ENCODE measurements around the gene HVCN1. TPM values are rescaled to one million over a fixed set of nuclear protein-coding genes. Genes with fewer than 3 reads are reported as not detected.

The HVCN1 gene
- total and polyA plus RNA-seq, 4 donors = 10.7 to 21.9 (median 14.2) TPM

DNA sequence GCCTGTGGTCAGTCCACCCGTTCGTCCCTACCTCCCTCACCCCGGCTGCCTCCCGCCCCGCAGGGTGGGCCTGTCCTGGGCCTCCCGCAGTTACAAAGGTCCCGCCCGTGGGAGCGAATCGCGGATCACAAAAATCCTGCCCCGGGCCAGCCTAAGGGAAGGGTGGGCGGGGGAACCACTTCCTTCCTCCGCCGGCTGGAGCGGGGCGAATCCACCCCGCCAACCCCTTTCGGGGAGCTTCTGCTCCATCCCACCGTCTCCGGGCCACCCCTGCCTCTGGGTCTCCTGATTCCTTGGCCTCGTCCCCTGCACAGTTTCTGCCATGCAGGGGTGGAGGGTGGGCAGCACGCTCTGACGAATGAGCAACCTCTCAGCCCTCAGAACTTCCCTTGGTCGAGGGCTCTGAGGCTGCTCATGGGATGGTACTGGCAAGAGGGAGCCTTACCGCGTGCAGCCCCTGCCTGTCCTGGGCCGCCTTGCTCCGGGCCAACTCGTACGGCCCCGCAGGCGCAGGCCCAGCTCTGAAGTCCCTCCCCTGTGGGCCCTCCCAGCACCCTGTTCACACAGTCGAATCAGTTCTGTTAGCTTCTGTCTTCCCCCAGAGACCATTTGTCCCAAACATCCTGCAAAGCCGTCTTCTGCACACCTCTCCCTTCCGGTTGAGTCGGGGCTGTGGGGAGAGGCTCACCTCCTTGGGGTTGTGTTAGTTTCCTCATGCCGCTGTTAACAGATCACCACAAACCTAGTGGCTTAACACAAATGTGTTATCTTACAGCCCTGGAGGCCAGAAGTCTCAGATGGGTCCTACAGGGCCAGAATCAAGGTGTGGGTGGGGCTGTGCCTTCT lies 589 bp upstream of the HVCN1 start:
- 6% methylated on average over 34 of the region's 38 CpGs for whole genome bisulfite sequencing (ENCODE audit: insufficient coverage)
- H3K27me3 ChIP-seq (ENCODE audit: control insufficient read depth, insufficient read depth, low read length) = peaks cover 2% of the 10 kb centered on the region
- peaks cover 18% of the 10 kb centered on the region for H3K4me1 ChIP-seq (ENCODE audit: control insufficient read depth, insufficient read depth, low read length)
- H3K9me3 ChIP-seq (ENCODE audit: control insufficient read depth, insufficient read depth, low read length) = no peaks in the 10 kb centered on the region
- peaks cover 4% of the 10 kb centered on the region for H3K36me3 ChIP-seq (ENCODE audit: control insufficient read depth, insufficient read depth, low read length)
- DNase-seq (ENCODE audit: low read depth in 4 of 6, low spot score in 6 of 6) = peak in 2 of 6 donors; percentile 39 to 74
- H3K4me3 ChIP-seq (ENCODE audit: low read depth, low read length) = peak overlapping the region; percentile 61
- H3K27ac ChIP-seq (ENCODE audit: low read depth, low read length) = peak overlapping the region; percentile 70

DNA sequence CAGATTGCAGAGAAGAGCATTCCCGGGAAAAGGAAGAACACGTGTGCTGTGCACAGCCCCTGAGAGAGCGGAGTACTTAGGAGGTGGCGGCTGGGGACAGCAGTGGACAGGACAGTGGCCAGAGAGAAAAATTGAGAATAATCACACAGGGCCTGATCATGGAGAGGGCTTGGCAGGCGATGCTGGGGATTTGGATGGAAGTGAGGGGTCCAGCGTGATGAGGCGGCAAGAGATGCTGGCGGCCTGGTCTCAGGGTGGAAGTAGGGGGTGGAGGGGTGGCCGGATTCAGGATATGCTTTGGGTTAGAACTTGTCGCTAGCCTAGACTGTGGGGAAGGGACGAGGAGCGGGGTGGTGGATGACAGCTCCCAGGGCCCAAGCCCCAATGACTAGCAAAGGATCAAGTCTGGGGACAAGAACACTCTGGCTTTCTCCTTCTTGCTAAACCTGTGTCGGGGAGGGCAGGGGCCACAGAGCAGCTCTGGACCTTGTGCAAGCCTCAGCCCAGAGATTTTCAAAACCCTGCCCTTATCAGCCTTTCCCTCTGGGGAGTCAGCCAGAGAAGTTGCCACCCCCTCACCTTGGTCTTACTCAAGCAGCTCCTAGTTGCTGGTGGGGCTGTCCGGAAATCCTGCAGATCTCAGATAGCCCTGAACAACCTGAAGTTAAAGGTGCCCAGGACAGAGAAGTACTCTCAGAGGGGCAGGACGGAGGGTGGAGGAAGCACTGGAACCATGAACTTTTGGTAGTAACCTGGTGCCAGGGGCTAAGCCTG lies 1.3 kb downstream of the HVCN1 start:
- Histone ChIP-seq H3K9me3 (ENCODE audit: control insufficient read depth, insufficient read depth, low read length) (no peaks in the 10 kb centered on the region), H3K4me1 (ENCODE audit: control insufficient read depth, insufficient read depth, low read length) (peaks cover 18% of the 10 kb centered on the region), H3K36me3 (ENCODE audit: control insufficient read depth, insufficient read depth, low read length) (peaks cover 4% of the 10 kb centered on the region), H3K27me3 (ENCODE audit: control insufficient read depth, insufficient read depth, low read length) (peaks cover 2% of the 10 kb centered on the region), H3K4me3 (ENCODE audit: low read depth, low read length) (no peak overlapping the region), H3K27ac (ENCODE audit: low read depth, low read length) (no peak overlapping the region)
- WGBS (ENCODE audit: insufficient coverage) = 93% methylated on average over 12 of the region's 15 CpGs
- DNase-seq (ENCODE audit: low read depth in 4 of 6, low spot score in 6 of 6) = no peak

DNA sequence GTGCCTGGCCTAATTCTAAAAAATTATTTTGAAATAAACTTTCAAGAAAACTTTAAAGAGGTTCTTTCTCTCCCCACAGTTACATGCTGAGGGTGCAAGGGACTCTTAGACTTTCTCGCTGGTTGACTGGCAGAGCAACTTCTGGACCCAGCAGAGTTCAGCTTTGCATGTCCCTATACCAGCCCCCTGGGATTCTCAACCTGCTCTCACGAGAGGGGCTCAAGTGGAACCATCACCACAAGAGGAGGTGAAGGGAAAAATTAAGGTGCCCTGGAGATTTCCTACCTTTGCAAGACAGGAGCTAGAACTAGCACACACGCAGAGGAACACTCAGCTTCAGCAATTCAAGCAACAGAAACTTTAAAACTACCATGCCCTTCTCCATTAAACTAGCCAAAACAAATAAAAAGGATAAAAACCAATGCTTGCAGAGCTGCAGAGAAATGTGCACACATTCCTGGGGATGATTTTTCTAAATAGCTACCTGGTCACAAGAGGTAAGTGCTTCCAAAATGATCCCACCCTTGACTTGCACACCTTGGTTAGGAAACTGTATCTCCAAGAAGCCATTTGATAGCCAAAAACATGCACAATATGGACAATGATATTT lies 2.5 kb downstream of the HVCN1 start:
- 100% methylated on average over 1 of the region's 3 CpGs for WGBS (ENCODE audit: insufficient coverage)
- no peak overlapping the region for H3K27ac ChIP-seq (ENCODE audit: low read depth, low read length)
- H3K27me3 ChIP-seq (ENCODE audit: control insufficient read depth, insufficient read depth, low read length) = peaks cover 2% of the 10 kb centered on the region
- no peak overlapping the region for H3K4me3 ChIP-seq (ENCODE audit: low read depth, low read length)
- H3K4me1 ChIP-seq (ENCODE audit: control insufficient read depth, insufficient read depth, low read length) = peaks cover 18% of the 10 kb centered on the region
- DNase-seq (ENCODE audit: low read depth in 4 of 6, low spot score in 6 of 6) = no peak
- peaks cover 4% of the 10 kb centered on the region for H3K36me3 ChIP-seq (ENCODE audit: control insufficient read depth, insufficient read depth, low read length)
- H3K9me3 ChIP-seq (ENCODE audit: control insufficient read depth, insufficient read depth, low read length) = no peaks in the 10 kb centered on the region

DNA sequence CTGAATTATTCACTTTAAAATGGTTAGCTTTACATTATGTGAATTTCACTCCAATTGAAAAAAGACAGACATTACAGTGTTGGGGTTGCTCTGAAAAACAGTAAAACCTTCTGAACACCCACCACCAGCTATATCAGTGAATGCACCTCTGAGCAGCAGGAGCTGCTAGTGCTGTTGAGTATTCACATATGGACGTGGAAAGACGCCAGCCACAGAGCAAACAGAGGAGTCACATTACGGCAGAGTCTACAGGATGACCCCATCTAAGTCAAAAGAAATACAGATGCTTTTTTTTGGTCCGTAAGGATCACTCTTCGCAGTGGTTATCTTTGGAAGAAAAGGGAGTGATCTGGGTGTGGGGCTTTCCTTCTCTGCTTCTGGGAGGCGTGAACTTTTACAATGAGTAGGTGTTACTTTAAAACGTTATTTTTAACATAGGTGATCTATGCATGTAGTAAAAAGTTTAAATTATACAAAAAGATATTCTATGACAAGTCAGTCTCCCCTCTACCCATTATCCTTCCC lies 4.5 kb downstream of the HVCN1 start:
- DNase-seq (ENCODE audit: low read depth in 4 of 6, low spot score in 6 of 6) = no peak
- peaks cover 4% of the 10 kb centered on the region for H3K36me3 ChIP-seq (ENCODE audit: control insufficient read depth, insufficient read depth, low read length)
- H3K27me3 ChIP-seq (ENCODE audit: control insufficient read depth, insufficient read depth, low read length) = peaks cover 2% of the 10 kb centered on the region
- WGBS (ENCODE audit: insufficient coverage) = 64% methylated on average over 5 of the region's 7 CpGs
- no peak overlapping the region for H3K4me3 ChIP-seq (ENCODE audit: low read depth, low read length)
- no peak overlapping the region for H3K27ac ChIP-seq (ENCODE audit: low read depth, low read length)
- peaks cover 11% of the 10 kb centered on the region for H3K4me1 ChIP-seq (ENCODE audit: control insufficient read depth, insufficient read depth, low read length)
- H3K9me3 ChIP-seq (ENCODE audit: control insufficient read depth, insufficient read depth, low read length) = no peaks in the 10 kb centered on the region

DNA sequence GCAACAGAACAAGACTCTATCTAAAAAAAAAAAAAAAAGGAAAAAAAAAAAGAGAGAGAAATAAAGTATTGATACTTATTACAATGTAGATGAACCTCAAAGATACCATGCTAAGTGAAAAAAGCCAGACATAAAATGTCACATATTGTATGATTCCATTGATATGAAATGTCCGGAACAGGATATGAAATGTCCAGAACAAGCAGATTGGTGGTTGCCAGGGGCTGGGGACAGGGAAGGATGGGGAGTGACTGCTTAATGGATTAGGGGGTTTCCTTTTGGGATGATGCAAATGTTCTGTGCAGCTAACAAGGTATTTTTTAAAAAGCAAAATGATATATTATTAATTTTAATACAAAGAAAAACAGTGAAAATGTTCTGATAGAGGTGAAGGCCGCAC lies 5.0 kb downstream of the HVCN1 start:
- DNase-seq (ENCODE audit: low read depth in 4 of 6, low spot score in 6 of 6) = no peak
- peaks cover 2% of the 10 kb centered on the region for H3K27me3 ChIP-seq (ENCODE audit: control insufficient read depth, insufficient read depth, low read length)
- WGBS (ENCODE audit: insufficient coverage) = 100% methylated on average over 1 of the region's 2 CpGs

DNA sequence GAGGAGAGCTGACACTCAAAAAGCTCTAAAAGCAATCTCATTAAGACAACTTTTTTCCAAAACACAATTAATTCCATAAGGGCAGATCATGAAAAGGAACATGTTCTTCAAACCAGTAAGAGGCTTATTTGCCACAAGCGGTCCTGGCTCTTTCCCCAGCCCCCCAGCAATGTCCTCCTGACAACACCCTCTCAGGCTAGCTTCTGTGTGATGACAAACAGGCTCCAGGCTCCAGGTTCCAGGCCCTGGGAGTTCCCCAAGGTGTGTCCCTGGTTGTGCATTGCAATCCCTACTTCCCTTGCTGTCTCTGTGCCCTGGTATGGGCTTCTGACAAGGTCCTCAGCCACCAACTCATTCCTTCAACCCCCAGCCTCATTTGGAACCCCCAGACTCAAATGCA lies 8.9 kb downstream of the HVCN1 start:
- Histone ChIP-seq H3K36me3 (ENCODE audit: control insufficient read depth, insufficient read depth, low read length) (no peaks in the 10 kb centered on the region), H3K4me3 (ENCODE audit: low read depth, low read length) (no peak overlapping the region), H3K27me3 (ENCODE audit: control insufficient read depth, insufficient read depth, low read length) (no peaks in the 10 kb centered on the region), H3K27ac (ENCODE audit: low read depth, low read length) (no peak overlapping the region), H3K9me3 (ENCODE audit: control insufficient read depth, insufficient read depth, low read length) (no peaks in the 10 kb centered on the region), H3K4me1 (ENCODE audit: control insufficient read depth, insufficient read depth, low read length) (no peaks in the 10 kb centered on the region)
- 76% methylated on average over 1 of the region's 1 CpG for WGBS (ENCODE audit: insufficient coverage)
- no peak for DNase-seq (ENCODE audit: low read depth in 4 of 6, low spot score in 6 of 6)

More for the DNA sequence above, 5.0 kb downstream of the HVCN1 start:
- H3K9me3 ChIP-seq (ENCODE audit: control insufficient read depth, insufficient read depth, low read length) = no peaks in the 10 kb centered on the region
- no peak overlapping the region for H3K27ac ChIP-seq (ENCODE audit: low read depth, low read length)
- H3K36me3 ChIP-seq (ENCODE audit: control insufficient read depth, insufficient read depth, low read length) = peaks cover 4% of the 10 kb centered on the region
- no peak overlapping the region for H3K4me3 ChIP-seq (ENCODE audit: low read depth, low read length)
- peaks cover 8% of the 10 kb centered on the region for H3K4me1 ChIP-seq (ENCODE audit: control insufficient read depth, insufficient read depth, low read length)

DNA sequence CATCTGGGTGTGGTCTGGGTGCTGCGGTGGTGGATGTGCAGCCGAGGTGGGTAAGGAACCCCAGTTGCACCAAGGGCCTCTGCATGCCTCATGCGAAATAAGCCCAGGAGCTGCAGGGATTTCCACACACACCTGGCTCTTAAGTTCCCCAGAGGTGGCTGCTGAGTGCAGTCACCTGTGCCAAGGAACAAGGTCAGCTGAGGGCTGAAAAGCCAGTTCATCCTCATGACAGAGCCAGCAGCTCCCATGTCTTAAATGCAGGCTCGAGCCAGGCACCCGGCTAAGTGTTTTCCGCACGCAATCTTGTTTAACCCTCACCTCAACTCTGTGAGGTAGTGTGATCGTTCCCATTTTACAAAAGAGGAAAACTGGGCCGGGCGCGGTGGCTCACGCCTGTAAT lies 9.7 kb downstream of the HVCN1 start:
- no peaks in the 10 kb centered on the region for H3K9me3 ChIP-seq (ENCODE audit: control insufficient read depth, insufficient read depth, low read length)
- no peaks in the 10 kb centered on the region for H3K36me3 ChIP-seq (ENCODE audit: control insufficient read depth, insufficient read depth, low read length)
- WGBS (ENCODE audit: insufficient coverage) = 91% methylated on average over 4 of the region's 12 CpGs
- H3K4me3 ChIP-seq (ENCODE audit: low read depth, low read length) = no peak overlapping the region
- H3K27me3 ChIP-seq (ENCODE audit: control insufficient read depth, insufficient read depth, low read length) = no peaks in the 10 kb centered on the region
- DNase-seq (ENCODE audit: low read depth in 4 of 6, low spot score in 6 of 6) = no peak
- no peaks in the 10 kb centered on the region for H3K4me1 ChIP-seq (ENCODE audit: control insufficient read depth, insufficient read depth, low read length)
- no peak overlapping the region for H3K27ac ChIP-seq (ENCODE audit: low read depth, low read length)

DNA sequence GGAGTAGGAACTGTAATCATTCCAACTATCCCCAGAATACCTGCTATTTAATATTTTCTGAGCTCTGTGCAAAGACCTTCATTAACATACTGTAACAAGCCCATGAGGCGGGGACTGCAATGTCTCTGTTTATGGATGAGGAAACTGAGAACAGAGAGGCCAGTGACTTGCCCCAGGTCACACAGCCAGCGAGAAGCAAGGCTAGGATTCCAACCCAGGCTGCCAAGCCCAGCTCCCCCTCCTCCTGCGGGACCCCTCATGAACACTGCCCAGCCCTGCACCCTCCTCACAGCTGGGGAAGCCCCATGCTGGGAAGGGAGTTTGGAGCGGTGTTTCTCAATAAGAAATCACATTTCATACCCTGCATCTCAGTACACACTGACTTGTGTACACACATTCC lies 10.9 kb downstream of the HVCN1 start:
- DNase-seq (ENCODE audit: low read depth in 4 of 6, low spot score in 6 of 6) = no peak
- WGBS (ENCODE audit: insufficient coverage) = 100% methylated on average over 1 of the region's 4 CpGs
- no peak overlapping the region for H3K27ac ChIP-seq (ENCODE audit: low read depth, low read length)
- no peaks in the 10 kb centered on the region for H3K36me3 ChIP-seq (ENCODE audit: control insufficient read depth, insufficient read depth, low read length)
- no peak overlapping the region for H3K4me3 ChIP-seq (ENCODE audit: low read depth, low read length)
- no peaks in the 10 kb centered on the region for H3K4me1 ChIP-seq (ENCODE audit: control insufficient read depth, insufficient read depth, low read length)
- no peaks in the 10 kb centered on the region for H3K9me3 ChIP-seq (ENCODE audit: control insufficient read depth, insufficient read depth, low read length)
- H3K27me3 ChIP-seq (ENCODE audit: control insufficient read depth, insufficient read depth, low read length) = no peaks in the 10 kb centered on the region

DNA sequence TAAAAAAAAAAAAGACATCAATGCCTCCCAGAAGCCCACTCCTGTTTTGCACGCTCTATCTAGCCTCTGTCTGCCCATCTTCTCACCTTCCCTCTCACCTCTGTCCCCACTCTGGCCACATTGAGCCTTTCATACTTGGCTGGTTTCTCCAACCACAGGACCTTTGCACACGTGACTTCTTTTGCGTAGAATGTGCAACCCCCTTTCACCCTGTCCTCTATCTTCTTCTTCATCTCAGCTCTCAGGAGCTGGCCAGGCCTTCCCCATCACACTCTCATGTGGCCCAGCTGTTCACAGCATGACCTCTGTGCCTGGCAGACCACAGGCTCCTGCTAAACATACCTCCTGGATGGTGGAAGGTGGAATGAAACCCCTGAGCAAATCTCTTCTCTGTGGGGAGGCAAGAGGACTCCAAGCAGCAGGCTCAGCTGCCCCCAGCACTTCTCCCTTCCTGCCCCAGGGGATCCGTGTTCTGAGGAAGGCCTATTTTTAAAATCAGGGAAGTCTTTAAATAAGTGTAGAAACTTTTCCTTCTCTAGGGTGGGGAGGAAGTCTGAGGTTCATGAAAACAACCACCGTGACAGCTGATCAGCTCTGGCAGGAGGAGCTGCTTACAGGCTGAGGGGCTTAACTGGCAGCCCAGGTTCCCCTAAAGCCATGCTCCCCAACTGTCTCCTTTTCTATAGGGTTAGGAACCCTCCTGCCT lies 11.6 kb downstream of the HVCN1 start:
- 84% methylated on average over 3 of the region's 5 CpGs for WGBS (ENCODE audit: insufficient coverage)
- H3K27me3 ChIP-seq (ENCODE audit: control insufficient read depth, insufficient read depth, low read length) = no peaks in the 10 kb centered on the region
- no peak for DNase-seq (ENCODE audit: low read depth in 4 of 6, low spot score in 6 of 6)
- no peak overlapping the region for H3K27ac ChIP-seq (ENCODE audit: low read depth, low read length)
- H3K36me3 ChIP-seq (ENCODE audit: control insufficient read depth, insufficient read depth, low read length) = no peaks in the 10 kb centered on the region
- no peaks in the 10 kb centered on the region for H3K4me1 ChIP-seq (ENCODE audit: control insufficient read depth, insufficient read depth, low read length)
- H3K4me3 ChIP-seq (ENCODE audit: low read depth, low read length) = no peak overlapping the region
- no peaks in the 10 kb centered on the region for H3K9me3 ChIP-seq (ENCODE audit: control insufficient read depth, insufficient read depth, low read length)

Data from spinal cord (tissue), 10 donors.